IPS DF 6.9 (cell line): ENCODE results near the gene TRIM34.
"Not testable (repeated sequence)": the region's sequence is repeated elsewhere in the genome, so short reads cannot be mapped to it uniquely, and the experiment has no call there.

Experiments
- DNase-seq: peaks from one replicate; pipeline ENCODE4 v3.0.0-alpha.2; 2013; ENCODE audit warnings: low read depth, low spot score
- H3K27ac ChIP-seq: one replicate; pipeline ENCODE4 v1.5.1; 2013; ENCODE audit warnings: low read length, control low read depth
- H3K27me3 ChIP-seq: 2 replicates; pipeline ENCODE4 v1.6.1; 2013; ENCODE audit warnings: mild to moderate bottlenecking, low read length; ENCODE audit not compliant: control insufficient read depth, insufficient read depth
- H3K36me3 ChIP-seq: 2 replicates; pipeline ENCODE4 v1.6.1; 2013; ENCODE audit warnings: low read length; ENCODE audit not compliant: control insufficient read depth, insufficient read depth
- H3K4me1 ChIP-seq: 2 replicates; pipeline ENCODE4 v1.6.1; 2013; ENCODE audit warnings: low read length; ENCODE audit not compliant: control insufficient read depth, insufficient read depth
- H3K4me3 ChIP-seq: 2 replicates; pipeline ENCODE4 v1.5.1; 2013; ENCODE audit warnings: mild to moderate bottlenecking, low read length
- H3K9me3 ChIP-seq: 2 replicates; pipeline ENCODE4 v1.6.1; 2013; ENCODE audit warnings: low read length, inconsistent platforms; ENCODE audit not compliant: control insufficient read depth, insufficient read depth
- WGBS: extraction: QIAGEN DNeasy Blood & Tissue Kit; methylation state at CpG from one replicate; pipeline ENCODE4 v1.1.7; 2013; ENCODE audit warnings: mixed read lengths, missing lambda C conversion rate; ENCODE audit not compliant: insufficient read length, insufficient coverage; 5-methylcytosine and 5-hydroxymethylcytosine counted together

The TRIM34 gene

DNA sequence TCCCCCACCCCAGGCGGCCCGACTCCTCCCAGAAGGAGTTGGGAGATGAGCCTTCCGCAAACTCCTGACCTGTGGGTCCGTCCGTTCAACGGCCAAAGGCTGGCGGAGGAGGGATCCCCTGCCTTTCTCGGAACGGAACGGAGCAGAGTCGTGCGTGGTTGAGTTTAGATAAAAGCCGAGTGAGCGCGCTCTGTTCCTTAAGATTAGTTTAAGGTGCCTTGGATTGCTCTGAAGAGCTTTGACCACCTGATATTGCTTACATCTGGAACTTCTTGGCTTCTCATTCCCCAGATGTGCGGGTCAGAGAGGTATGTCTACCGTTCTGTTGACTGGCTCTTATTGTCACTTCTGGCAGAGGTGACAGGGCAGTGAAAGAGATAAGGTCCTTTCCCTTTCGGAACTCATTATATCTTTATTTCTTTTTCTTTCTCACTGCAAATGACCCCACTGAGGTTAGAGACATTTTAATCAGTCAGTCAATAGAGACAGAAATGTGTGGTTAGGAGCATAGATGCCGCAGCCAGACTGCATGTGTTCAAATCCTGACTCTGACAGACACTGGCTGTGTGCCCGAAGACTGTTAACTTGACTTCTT lies 28.1 kb upstream of the TRIM34 start, which contains the start of gene TRIM6:
TSS of gene TRIM6 (plus strand) at position 31 of the 595 bp plus-strand sequence. CDS start at position 292, 261 bp downstream.
- DNase-seq, result no peak
- no CpG with 5 or more reads among the region's 20 CpGs for WGBS
- H3K27me3 ChIP-seq, result no peaks in the 10 kb centered on the region
- H3K9me3 ChIP-seq, result no peaks in the 10 kb centered on the region
- H3K4me1 ChIP-seq, result no peaks in the 10 kb centered on the region
- no peaks in the 10 kb centered on the region for H3K36me3 ChIP-seq
- no peak within 1 kb of the TSS for H3K27ac ChIP-seq
- peak within 1 kb of the TSS; percentile 67; the same call in 1 of the 2 replicates for H3K4me3 ChIP-seq

- WGBS, result no CpG with 5 or more reads among the region's 3 CpGs
- Histone ChIP-seq H3K9me3 (no peaks in the 10 kb centered on the region), H3K4me1 (no peaks in the 10 kb centered on the region), H3K36me3 (no peaks in the 10 kb centered on the region), H3K4me3 (no peak overlapping the region), H3K27ac (no peak overlapping the region), H3K27me3 (no peaks in the 10 kb centered on the region)
- no peak for DNase-seq
Observed at GRCh38 chr11:5597953-5598352, 26.8 kb upstream of the TRIM34 start.

DNA sequence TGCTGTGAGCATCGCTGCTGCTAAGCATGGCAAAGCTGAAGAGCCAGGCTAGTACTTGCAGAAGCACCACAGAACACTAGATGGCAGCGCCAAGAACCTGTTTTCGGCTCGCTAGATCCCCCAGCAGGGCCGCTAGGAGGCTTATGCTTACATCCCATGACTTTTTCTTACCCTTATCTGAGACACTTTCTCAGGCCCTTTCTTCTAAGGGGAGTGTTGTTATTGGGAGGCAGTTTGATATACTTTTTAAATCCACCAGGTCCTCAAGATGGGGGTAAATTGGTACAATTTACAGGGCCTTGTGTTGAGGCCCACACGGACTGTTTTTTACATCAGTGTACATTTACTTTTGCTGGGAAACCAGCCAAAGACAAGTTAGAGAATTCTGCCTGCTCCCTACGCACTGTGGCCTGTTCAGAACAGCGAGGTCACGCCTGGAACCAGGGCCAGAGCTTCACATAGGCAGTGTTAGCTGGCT lies 24.4 kb upstream of the TRIM34 start:
- Histone ChIP-seq H3K36me3 (peaks cover 6% of the 10 kb centered on the region; the same call in 1 of the 2 replicates), H3K4me3 (no peak overlapping the region), H3K4me1 (no peaks in the 10 kb centered on the region), H3K27me3 (no peaks in the 10 kb centered on the region), H3K27ac (no peak overlapping the region), H3K9me3 (no peaks in the 10 kb centered on the region)
- no CpG with 5 or more reads among the region's 9 CpGs for WGBS
- peak; percentile 58 for DNase-seq

- H3K4me1 ChIP-seq, H3K4me3 ChIP-seq, H3K9me3 ChIP-seq, H3K27ac ChIP-seq, DNase-seq, H3K36me3 ChIP-seq, H3K27me3 ChIP-seq: not testable (repeated sequence)
- no CpG with 5 or more reads among the region's 4 CpGs for WGBS
Observed at GRCh38 chr11:5602791-5603190, 22.0 kb upstream of the TRIM34 start.

DNA sequence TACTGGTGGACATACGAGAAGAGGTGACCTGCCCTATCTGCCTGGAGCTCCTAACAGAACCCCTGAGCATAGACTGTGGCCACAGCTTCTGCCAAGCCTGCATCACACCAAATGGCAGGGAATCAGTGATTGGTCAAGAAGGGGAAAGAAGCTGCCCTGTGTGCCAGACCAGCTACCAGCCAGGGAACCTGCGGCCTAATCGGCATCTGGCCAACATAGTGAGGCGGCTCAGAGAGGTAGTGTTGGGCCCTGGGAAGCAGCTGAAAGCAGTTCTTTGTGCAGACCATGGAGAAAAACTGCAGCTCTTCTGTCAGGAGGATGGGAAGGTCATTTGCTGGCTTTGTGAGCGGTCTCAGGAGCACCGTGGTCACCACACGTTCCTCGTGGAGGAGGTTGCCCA lies 21.5 kb upstream of the TRIM34 start:
- Histone ChIP-seq H3K27ac (no peak overlapping the region), H3K27me3 (no peaks in the 10 kb centered on the region), H3K36me3 (peaks cover 9% of the 10 kb centered on the region; the same call in 1 of the 2 replicates), H3K4me1 (no peaks in the 10 kb centered on the region), H3K4me3 (no peak overlapping the region), H3K9me3 (no peaks in the 10 kb centered on the region)
- no peak for DNase-seq
- no CpG with 5 or more reads among the region's 8 CpGs for WGBS

GRCh38 chr11:5604896-5605295 lies 19.9 kb upstream of the TRIM34 start:
- no peaks in the 10 kb centered on the region for H3K9me3 ChIP-seq
- no peak overlapping the region for H3K4me3 ChIP-seq
- H3K27me3 ChIP-seq, result no peaks in the 10 kb centered on the region
- no peak for DNase-seq
- peaks cover 9% of the 10 kb centered on the region; the same call in 1 of the 2 replicates for H3K36me3 ChIP-seq
- no peaks in the 10 kb centered on the region for H3K4me1 ChIP-seq
- no peak overlapping the region for H3K27ac ChIP-seq
- no CpG with 5 or more reads among the region's 4 CpGs for WGBS

DNA sequence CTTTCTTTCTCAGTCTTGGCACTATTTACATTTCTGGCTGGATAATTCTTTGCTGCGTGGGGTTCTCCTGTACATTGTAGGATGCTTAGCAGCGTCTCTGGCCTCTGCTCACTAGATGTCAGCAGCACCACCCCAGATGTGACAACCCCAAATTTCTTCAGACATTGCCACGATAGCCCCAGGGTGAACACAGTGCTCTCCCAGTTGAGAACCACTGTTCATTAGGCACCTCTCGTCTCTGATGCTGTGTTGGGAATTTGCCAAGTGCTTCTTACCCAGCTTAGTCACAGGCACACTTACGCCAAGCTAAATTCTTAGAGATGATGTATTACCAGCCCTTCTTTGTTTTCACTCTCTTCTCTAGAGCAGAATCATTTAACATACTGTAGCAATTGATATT lies 19.0 kb upstream of the TRIM34 start:
- H3K36me3 ChIP-seq, result peaks cover 12% of the 10 kb centered on the region; the same call in 1 of the 2 replicates
- no peak for DNase-seq
- no CpG with 5 or more reads among the region's 5 CpGs for WGBS

GRCh38 chr11:5608808-5609207 lies 16.0 kb upstream of the TRIM34 start:
- WGBS, result no CpG with 5 or more reads among the region's 6 CpGs
- H3K4me3 ChIP-seq, result no peak overlapping the region
- H3K4me1 ChIP-seq, result no peaks in the 10 kb centered on the region
- H3K27me3 ChIP-seq, result no peaks in the 10 kb centered on the region
- peaks cover 12% of the 10 kb centered on the region; the same call in 1 of the 2 replicates for H3K36me3 ChIP-seq
- no peaks in the 10 kb centered on the region for H3K9me3 ChIP-seq
- no peak overlapping the region for H3K27ac ChIP-seq
- no peak for DNase-seq

More for the DNA sequence above, 19.0 kb upstream of the TRIM34 start:
- Histone ChIP-seq H3K27me3 (no peaks in the 10 kb centered on the region), H3K27ac (no peak overlapping the region), H3K9me3 (no peaks in the 10 kb centered on the region), H3K4me1 (no peaks in the 10 kb centered on the region), H3K4me3 (no peak overlapping the region)

DNA sequence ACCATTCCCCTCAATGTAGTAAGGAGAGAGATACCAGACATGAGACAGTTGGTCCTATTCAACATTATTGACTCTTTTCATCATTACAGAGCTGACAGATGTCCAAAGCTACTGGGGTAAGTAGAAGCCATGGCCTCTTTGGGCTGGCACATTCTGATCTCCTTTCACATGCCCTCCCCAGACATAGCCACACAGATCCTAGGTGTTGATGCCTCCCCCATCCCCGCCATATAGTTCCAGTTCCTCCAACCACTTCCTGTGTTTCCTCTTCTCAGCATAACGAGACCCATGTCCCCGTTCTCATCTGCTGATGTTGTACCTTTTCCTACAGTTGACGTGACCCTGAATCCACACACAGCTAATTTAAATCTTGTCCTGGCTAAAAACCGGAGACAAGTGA lies 14.4 kb upstream of the TRIM34 start:
- DNase-seq, result no peak
- no peaks in the 10 kb centered on the region for H3K4me1 ChIP-seq
- H3K27ac ChIP-seq, result no peak overlapping the region
- peaks cover 5% of the 10 kb centered on the region; the same call in 1 of the 2 replicates for H3K36me3 ChIP-seq
- H3K9me3 ChIP-seq, result no peaks in the 10 kb centered on the region
- H3K27me3 ChIP-seq, result no peaks in the 10 kb centered on the region
- no CpG with 5 or more reads among the region's 5 CpGs for WGBS
- no peak overlapping the region for H3K4me3 ChIP-seq

GRCh38 chr11:5611627-5612026 lies 13.2 kb upstream of the TRIM34 start:
- H3K4me1 ChIP-seq, result no peaks in the 10 kb centered on the region
- no peaks in the 10 kb centered on the region for H3K27me3 ChIP-seq
- no CpG with 5 or more reads among the region's 11 CpGs for WGBS
- H3K4me3 ChIP-seq, result no peak overlapping the region
- no peak for DNase-seq
- no peak overlapping the region for H3K27ac ChIP-seq
- peaks cover 2% of the 10 kb centered on the region; the same call in 1 of the 2 replicates for H3K36me3 ChIP-seq
- no peaks in the 10 kb centered on the region for H3K9me3 ChIP-seq

- WGBS, result no CpG with 5 or more reads among the region's 3 CpGs
- H3K4me1 ChIP-seq, result peaks cover 2% of the 10 kb centered on the region; the same call in 1 of the 2 replicates
- H3K27me3 ChIP-seq, result no peaks in the 10 kb centered on the region
- H3K36me3 ChIP-seq, result no peaks in the 10 kb centered on the region
- no peaks in the 10 kb centered on the region for H3K9me3 ChIP-seq
- no peak for DNase-seq
- H3K27ac ChIP-seq, result no peak overlapping the region
- no peak overlapping the region for H3K4me3 ChIP-seq
Observed at GRCh38 chr11:5618807-5619206, 6.0 kb upstream of the TRIM34 start.
